ENCODE data around the gene TSPAN8.

The TSPAN8 gene

GRCh38 chr12:71107936-71108335 lies 49.9 kb downstream of the TSPAN8 start:
- no peaks in the 10 kb centered on the region for H3K9me3 ChIP-seq (ENCODE audit: control insufficient read depth, low read length)
- no peaks in the 10 kb centered on the region for H3K36me3 ChIP-seq (ENCODE audit: control insufficient read depth, insufficient read depth, low read length)
- DNase-seq = no peak
- H3K4me3 ChIP-seq (ENCODE audit: insufficient read depth, low read depth, low read length, poor library complexity, severe bottlenecking) = no peak overlapping the region
- no peaks in the 10 kb centered on the region for H3K4me1 ChIP-seq (ENCODE audit: control insufficient read depth, insufficient read depth, low read length, poor library complexity, severe bottlenecking)
- H3K27ac ChIP-seq (ENCODE audit: insufficient read depth, low read length, poor library complexity, severe bottlenecking) = no peak overlapping the region
- no peaks in the 10 kb centered on the region for H3K27me3 ChIP-seq (replicated peaks; ENCODE audit: control insufficient read depth, insufficient read depth, low read length, poor library complexity, severe bottlenecking)

GRCh38 chr12:71105956-71106355 lies 51.8 kb downstream of the TSPAN8 start:
- Histone ChIP-seq H3K9me3 (ENCODE audit: control insufficient read depth, low read length) (no peaks in the 10 kb centered on the region), H3K27ac (ENCODE audit: insufficient read depth, low read length, poor library complexity, severe bottlenecking) (no peak overlapping the region), H3K4me1 (ENCODE audit: control insufficient read depth, insufficient read depth, low read length, poor library complexity, severe bottlenecking) (no peaks in the 10 kb centered on the region), H3K27me3 (replicated peaks; ENCODE audit: control insufficient read depth, insufficient read depth, low read length, poor library complexity, severe bottlenecking) (no peaks in the 10 kb centered on the region), H3K36me3 (ENCODE audit: control insufficient read depth, insufficient read depth, low read length) (no peaks in the 10 kb centered on the region), H3K4me3 (ENCODE audit: insufficient read depth, low read depth, low read length, poor library complexity, severe bottlenecking) (no peak overlapping the region)
- DNase-seq = no peak

GRCh38 chr12:71092290-71092689 lies 65.5 kb downstream of the TSPAN8 start:
- no peak for DNase-seq
- Histone ChIP-seq H3K27ac (ENCODE audit: insufficient read depth, low read length, poor library complexity, severe bottlenecking) (no peak overlapping the region), H3K36me3 (ENCODE audit: control insufficient read depth, insufficient read depth, low read length) (no peaks in the 10 kb centered on the region), H3K27me3 (replicated peaks; ENCODE audit: control insufficient read depth, insufficient read depth, low read length, poor library complexity, severe bottlenecking) (no peaks in the 10 kb centered on the region), H3K4me1 (ENCODE audit: control insufficient read depth, insufficient read depth, low read length, poor library complexity, severe bottlenecking) (no peaks in the 10 kb centered on the region), H3K9me3 (ENCODE audit: control insufficient read depth, low read length) (no peaks in the 10 kb centered on the region), H3K4me3 (ENCODE audit: insufficient read depth, low read depth, low read length, poor library complexity, severe bottlenecking) (no peak overlapping the region)

GRCh38 chr12:71090971-71091370 lies 66.8 kb downstream of the TSPAN8 start:
- no peak for DNase-seq
- no peaks in the 10 kb centered on the region for H3K4me1 ChIP-seq (ENCODE audit: control insufficient read depth, insufficient read depth, low read length, poor library complexity, severe bottlenecking)
- no peaks in the 10 kb centered on the region for H3K9me3 ChIP-seq (ENCODE audit: control insufficient read depth, low read length)
- no peaks in the 10 kb centered on the region for H3K36me3 ChIP-seq (ENCODE audit: control insufficient read depth, insufficient read depth, low read length)
- H3K27me3 ChIP-seq (replicated peaks; ENCODE audit: control insufficient read depth, insufficient read depth, low read length, poor library complexity, severe bottlenecking) = no peaks in the 10 kb centered on the region
- H3K27ac ChIP-seq (ENCODE audit: insufficient read depth, low read length, poor library complexity, severe bottlenecking) = no peak overlapping the region
- H3K4me3 ChIP-seq (ENCODE audit: insufficient read depth, low read depth, low read length, poor library complexity, severe bottlenecking) = no peak overlapping the region

GRCh38 chr12:71085575-71085974 lies 72.2 kb downstream of the TSPAN8 start:
- Histone ChIP-seq H3K27ac (ENCODE audit: insufficient read depth, low read length, poor library complexity, severe bottlenecking) (no peak overlapping the region), H3K36me3 (ENCODE audit: control insufficient read depth, insufficient read depth, low read length) (no peaks in the 10 kb centered on the region), H3K4me1 (ENCODE audit: control insufficient read depth, insufficient read depth, low read length, poor library complexity, severe bottlenecking) (no peaks in the 10 kb centered on the region), H3K9me3 (ENCODE audit: control insufficient read depth, low read length) (no peaks in the 10 kb centered on the region), H3K27me3 (replicated peaks; ENCODE audit: control insufficient read depth, insufficient read depth, low read length, poor library complexity, severe bottlenecking) (no peaks in the 10 kb centered on the region), H3K4me3 (ENCODE audit: insufficient read depth, low read depth, low read length, poor library complexity, severe bottlenecking) (no peak overlapping the region)
- no peak for DNase-seq

GRCh38 chr12:71075743-71076142 lies 82.1 kb downstream of the TSPAN8 start:
- no peak for DNase-seq
- Histone ChIP-seq H3K36me3 (ENCODE audit: control insufficient read depth, insufficient read depth, low read length) (no peaks in the 10 kb centered on the region), H3K4me3 (ENCODE audit: insufficient read depth, low read depth, low read length, poor library complexity, severe bottlenecking) (no peak overlapping the region)

More at GRCh38 chr12:71075743-71076142, 82.1 kb downstream of the TSPAN8 start:
- Histone ChIP-seq H3K4me1 (ENCODE audit: control insufficient read depth, insufficient read depth, low read length, poor library complexity, severe bottlenecking) (no peaks in the 10 kb centered on the region), H3K27me3 (replicated peaks; ENCODE audit: control insufficient read depth, insufficient read depth, low read length, poor library complexity, severe bottlenecking) (no peaks in the 10 kb centered on the region), H3K9me3 (ENCODE audit: control insufficient read depth, low read length) (no peaks in the 10 kb centered on the region), H3K27ac (ENCODE audit: insufficient read depth, low read length, poor library complexity, severe bottlenecking) (no peak overlapping the region)
